WTC11 (cell line): Measurements from ENCODE around the gene AGAP1. TPM values are rescaled to one million over a fixed set of nuclear protein-coding genes. Genes with fewer than 3 reads are reported as not detected.

ENCODE experiments used
- ATAC-seq: fragments of 200-7000 bp; cut with Tn5 transposase; 2 replicates; pipeline ENCODE4 v1.10.0; 2021; ENCODE audit warnings: mild to moderate bottlenecking, moderate library complexity
- CTCF ChIA-PET: fragments of 300-600 bp; sonication (Branson Sonifier 250); formaldehyde crosslinking; loops from one replicate; lab custom pipeline; 2021; ENCODE audit warnings: antibody characterized with exemption; lab: Charles Lee
- POLR2A ChIA-PET: fragments of 350-600 bp; sonication (Branson Sonifier 250); formaldehyde crosslinking; loops from one replicate; lab custom pipeline; 2021; ENCODE audit warnings: antibody characterized with exemption; lab: Charles Lee
- DNase-seq: peaks from one replicate; pipeline ENCODE4 v3.0.0; 2021; ENCODE audit warnings: low spot score
- H3K27ac Mint-ChIP-seq: 2 replicates; pipeline ENCODE4 v1.8.0; 2021; ENCODE audit warnings: mixed read lengths
- H3K27me3 Mint-ChIP-seq: 2 replicates; pipeline ENCODE4 v1.8.0; 2021; ENCODE audit warnings: low read depth, mild to moderate bottlenecking, moderate library complexity, mixed read lengths
- H3K36me3 Mint-ChIP-seq: 2 replicates; pipeline ENCODE4 v1.8.0; 2021; ENCODE audit warnings: mixed read lengths
- H3K4me1 Mint-ChIP-seq: 2 replicates; pipeline ENCODE4 v1.8.0; 2022; ENCODE audit warnings: mixed read lengths
- H3K4me3 Mint-ChIP-seq: 2 replicates; pipeline ENCODE4 v1.8.0; 2021; ENCODE audit warnings: mild to moderate bottlenecking, moderate library complexity, mixed read lengths
- H3K9me3 Mint-ChIP-seq: 2 replicates; pipeline ENCODE4 v1.8.0; 2021; ENCODE audit warnings: mixed read lengths
- ATF2 ChIP-seq: sonication (generic); formaldehyde crosslinking; IDR thresholded peaks from 2 replicates; pipeline ENCODE4 v1.8.1; 2022; ENCODE audit warnings: low read depth, missing genetic modification reagents, borderline replicate concordance
- ATF6 ChIP-seq: sonication (generic); formaldehyde crosslinking; IDR thresholded peaks from 2 replicates; pipeline ENCODE4 v1.8.1; 2023; ENCODE audit warnings: mild to moderate bottlenecking, missing genetic modification reagents
- CREM ChIP-seq: sonication (generic); formaldehyde crosslinking; IDR thresholded peaks from 2 replicates; pipeline ENCODE4 v1.8.1; 2022; ENCODE audit warnings: mild to moderate bottlenecking, missing genetic modification reagents, moderate library complexity
- EMX1 ChIP-seq: fragments of 250-450 bp; sonication (Bioruptor Pico); IDR thresholded peaks from 2 replicates; pipeline ENCODE4 v1.8.0; 2021; ENCODE audit warnings: mild to moderate bottlenecking
- ETV6 ChIP-seq: sonication (generic); formaldehyde crosslinking; IDR thresholded peaks from 2 replicates; pipeline ENCODE4 v1.8.1; 2022; ENCODE audit warnings: mild to moderate bottlenecking, missing genetic modification reagents
- FOXK1 ChIP-seq: sonication (generic); formaldehyde crosslinking; IDR thresholded peaks from 2 replicates; pipeline ENCODE4 v1.8.0; 2022; ENCODE audit warnings: mild to moderate bottlenecking, moderate library complexity, missing genetic modification reagents
- IRF1 ChIP-seq: sonication (generic); formaldehyde crosslinking; IDR thresholded peaks from 2 replicates; pipeline ENCODE4 v1.8.0; 2023; ENCODE audit warnings: missing genetic modification reagents
- NFE2L1 ChIP-seq: sonication (generic); formaldehyde crosslinking; IDR thresholded peaks from 2 replicates; pipeline ENCODE4 v1.8.1; 2023; ENCODE audit warnings: missing genetic modification reagents
- PRRX2 ChIP-seq: fragments of 250-450 bp; sonication (Bioruptor Pico); IDR thresholded peaks from 2 replicates; pipeline ENCODE4 v1.8.0; 2021; ENCODE audit warnings: mild to moderate bottlenecking
- SP1 ChIP-seq: sonication (generic); formaldehyde crosslinking; conservative IDR thresholded peaks from 2 replicates; pipeline ENCODE4 v1.8.1; 2022; ENCODE audit warnings: missing genetic modification reagents
- TCF7 ChIP-seq: sonication (generic); formaldehyde crosslinking; IDR thresholded peaks from 2 replicates; pipeline ENCODE4 v1.8.0; 2022; ENCODE audit warnings: mild to moderate bottlenecking, low read depth, missing genetic modification reagents, moderate library complexity
- TEAD4 ChIP-seq: sonication (generic); formaldehyde crosslinking; IDR thresholded peaks from 2 replicates; pipeline ENCODE4 v1.8.0; 2022; ENCODE audit warnings: mild to moderate bottlenecking, missing genetic modification reagents
- TP53 ChIP-seq: sonication (generic); formaldehyde crosslinking; IDR thresholded peaks from 2 replicates; pipeline ENCODE4 v1.8.1; 2023; ENCODE audit warnings: mild to moderate bottlenecking, missing genetic modification reagents
- ZBTB21 ChIP-seq: sonication (generic); formaldehyde crosslinking; IDR thresholded peaks from 2 replicates; pipeline ENCODE4 v1.8.1; 2023; ENCODE audit warnings: mild to moderate bottlenecking, missing genetic modification reagents, borderline replicate concordance
- ZMAT4 ChIP-seq: fragments of 250-450 bp; sonication (Bioruptor Pico); IDR thresholded peaks from 2 replicates; pipeline ENCODE4 v1.9.0; 2021; ENCODE audit warnings: mild to moderate bottlenecking
- ZNF232 ChIP-seq: sonication (generic); formaldehyde crosslinking; IDR thresholded peaks from 2 replicates; pipeline ENCODE4 v1.8.0; 2022; ENCODE audit warnings: mild to moderate bottlenecking, missing genetic modification reagents
- ZNF263 ChIP-seq: sonication (generic); formaldehyde crosslinking; IDR thresholded peaks from 2 replicates; pipeline ENCODE4 v1.8.1; 2022; ENCODE audit warnings: low read depth, mild to moderate bottlenecking, moderate library complexity, missing genetic modification reagents
- ZNF512 ChIP-seq: sonication (generic); formaldehyde crosslinking; IDR thresholded peaks from 2 replicates; pipeline ENCODE4 v1.8.1; 2022; ENCODE audit warnings: missing genetic modification reagents, borderline replicate concordance
- ZNF532 ChIP-seq: fragments of 250-450 bp; sonication (Bioruptor Pico); IDR thresholded peaks from 2 replicates; pipeline ENCODE4 v1.9.0; 2021; ENCODE audit warnings: mild to moderate bottlenecking, borderline replicate concordance
- total RNA-seq: library from RNA; stranded (reverse); gene quantifications from 3 replicates; pipeline ENCODE4 v1.2.3, GENCODE V29; 2021

The AGAP1 gene
- total RNA-seq, 1 experiment from 2014 or later, result 49.3 TPM

- no peak for TF ChIP-seq NFE2L1 (CRISPR knock-in tag)
- TF ChIP-seq, all 79 proteins: peak for 0
These were observed 85.3 kb downstream of the AGAP1 start (continued) for GRCh38 chr2:235579128-235579527.

- TF ChIP-seq EMX1 (no peak), ZMAT4 (CRISPR knock-in tag) (no peak), IRF1 (CRISPR knock-in tag) (no peak), ZNF532 (CRISPR knock-in tag) (no peak), TEAD4 (CRISPR knock-in tag) (no peak), ATF6 (CRISPR knock-in tag) (no peak), ETV6 (CRISPR knock-in tag) (no peak), TP53 (CRISPR knock-in tag) (no peak), ATF2 (no peak), CREM (CRISPR knock-in tag) (no peak), ZNF263 (CRISPR knock-in tag) (no peak), PRRX2 (no peak), ZBTB21 (CRISPR knock-in tag) (no peak), ZNF512 (CRISPR knock-in tag) (no peak), ZNF232 (CRISPR knock-in tag) (no peak), SP1 (CRISPR knock-in tag) (no peak), TCF7 (CRISPR knock-in tag) (no peak), FOXK1 (no peak)
- Mint-ChIP-seq H3K4me3 (no peak overlapping the region), H3K4me1 (peaks cover 75% of the 10 kb centered on the region), H3K36me3 (peaks cover 3% of the 10 kb centered on the region; the same call in 1 of the 2 replicates), H3K27ac (peak overlapping the region; percentile 78), H3K9me3 (peaks cover 4% of the 10 kb centered on the region), H3K27me3 (no peaks in the 10 kb centered on the region)
- DNase-seq (no peak), ATAC-seq (peak; percentile 22)
- POLR2A ChIA-PET, result interaction anchor here (0.7 kb wide), 1 partner anchor 51 kb away, joined by 4 read pairs; no protein-coding TSS in a partner anchor
- CTCF ChIA-PET, result interaction anchor here (0.6 to 0.7 kb wide), 2 partner anchors 32 to 80 kb away, joined by 3 to 4 read pairs; no protein-coding TSS in a partner anchor
These were observed 86.7 kb downstream of the AGAP1 start for GRCh38 chr2:235580426-235581157.
